GM12891 (cell line): ENCODE data around the gene ZNF438.

ENCODE experiments used
- DNase-seq: peaks from one replicate; pipeline ENCODE4 v3.0.0; 2011; ENCODE audit warnings: low spot score; ENCODE audit not compliant: insufficient read length
- FAIRE-seq: peaks from 2 replicates; lab custom pipeline; 2011; peaks lifted over from hg19 to GRCh38; lab: Jason Lieb, UNC
- PAX5 ChIP-seq: IDR thresholded peaks from 2 replicates; pipeline ENCODE4 v1.6.1; 2011; ENCODE audit warnings: low read length, moderate library complexity, mild to moderate bottlenecking; ENCODE audit not compliant: insufficient read depth, severe bottlenecking
- POLR2A ChIP-seq: IDR thresholded peaks from 2 replicates; pipeline ENCODE4 v1.6.1; 2011; ENCODE audit warnings: low read depth, low read length, control low read depth
- POLR2AphosphoS5 ChIP-seq: IDR thresholded peaks from 2 replicates; pipeline ENCODE4 v1.6.1; 2011; ENCODE audit warnings: low read depth, low read length, control low read depth
- POU2F2 ChIP-seq: IDR thresholded peaks from 2 replicates; pipeline ENCODE4 v1.6.1; 2011; ENCODE audit warnings: low read depth, mild to moderate bottlenecking, control low read depth, low read length, moderate library complexity
- SPI1 ChIP-seq: IDR thresholded peaks from 2 replicates; pipeline ENCODE4 v1.6.1; 2011; ENCODE audit warnings: low read depth, low read length, control low read depth
- TAF1 ChIP-seq: IDR thresholded peaks from 2 replicates; pipeline ENCODE4 v1.6.1; 2011; ENCODE audit warnings: low read depth, low read length, control low read depth

ZNF438 gene

DNA sequence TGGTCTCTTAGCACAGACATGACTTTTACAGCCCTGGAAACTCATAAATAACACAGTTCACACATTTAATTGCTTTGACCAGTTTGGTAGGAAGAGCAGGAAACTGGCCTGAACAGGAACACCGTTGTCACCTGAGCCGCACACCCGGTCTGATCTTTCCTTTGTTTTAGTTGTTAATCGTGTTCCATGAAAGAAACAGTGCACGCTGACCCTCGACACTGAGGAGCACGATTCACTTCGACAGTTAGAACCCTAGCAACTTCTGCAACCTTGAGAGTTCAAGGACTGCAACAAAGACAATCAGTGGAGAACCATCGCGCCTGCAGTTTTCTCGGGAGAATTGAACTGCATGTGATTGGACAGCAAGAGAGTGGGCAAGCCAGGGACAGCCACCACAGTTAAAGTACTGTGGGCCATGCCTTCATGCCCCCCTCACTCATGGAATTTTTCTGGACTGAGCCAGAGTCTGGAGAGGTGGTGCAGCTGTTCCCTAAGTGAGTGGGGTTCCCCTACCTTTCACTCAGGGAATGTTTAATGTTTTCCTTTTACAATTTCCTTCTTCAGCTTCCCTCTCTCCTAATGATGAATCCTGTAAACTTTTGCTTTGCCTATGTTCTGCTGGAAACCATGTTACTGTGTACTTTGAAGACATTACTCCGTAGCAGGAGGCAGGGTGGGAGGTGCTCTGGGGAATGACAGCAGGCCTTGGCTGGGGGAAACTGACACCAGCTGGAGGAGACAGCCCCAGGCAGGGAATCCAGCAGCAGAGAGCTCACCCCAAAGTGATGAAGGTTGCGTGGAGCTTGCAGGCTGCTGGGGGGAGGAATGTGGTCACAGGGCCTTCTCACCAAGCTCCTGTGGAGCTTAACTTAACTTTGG, 198.7 kb downstream of the ZNF438 start:
- DNase-seq = no peak
- no peak for FAIRE-seq

DNA sequence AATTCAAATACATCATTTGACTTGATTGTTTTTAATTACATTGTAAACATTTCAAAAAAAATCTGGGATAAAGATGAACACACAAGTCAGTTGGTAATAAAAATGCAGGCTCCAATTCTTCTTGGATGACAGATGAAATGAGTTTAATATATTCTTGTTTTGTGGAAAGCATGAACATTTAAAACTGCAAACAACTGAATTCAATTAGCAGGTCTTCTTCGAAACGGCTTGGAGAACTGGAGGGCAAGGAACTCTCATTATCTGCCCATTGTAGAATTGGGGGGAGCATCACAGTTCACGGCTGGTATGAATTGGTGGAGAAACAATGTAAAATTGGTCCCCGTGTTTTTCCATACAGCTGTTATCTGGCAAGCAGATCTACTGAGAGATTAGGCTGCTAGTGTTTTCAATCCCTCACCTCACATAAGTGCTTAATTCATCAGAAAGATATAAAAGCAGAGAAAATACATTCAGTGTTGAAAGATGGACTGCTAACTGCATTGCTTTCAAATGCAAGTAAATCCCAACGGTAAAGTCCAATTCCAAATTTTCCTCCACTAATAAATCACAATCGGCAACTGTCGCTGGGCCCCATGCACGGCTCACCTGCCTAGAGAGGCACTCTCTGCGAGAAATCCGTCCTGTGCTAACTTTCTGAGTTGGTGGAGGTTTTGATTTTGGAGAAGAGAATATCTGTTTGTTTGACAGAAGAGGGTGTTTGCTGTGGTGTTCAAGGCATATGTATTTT, 199.5 kb downstream of the ZNF438 start:
- DNase-seq (no peak), FAIRE-seq (no peak)
- TF ChIP-seq TAF1 (no peak), POLR2AphosphoS5 (no peak), POLR2A (no peak)

More for the DNA sequence above, 198.7 kb downstream of the ZNF438 start:
- no peak for TF ChIP-seq TAF1
- no peak for TF ChIP-seq PAX5
- no peak for TF ChIP-seq POLR2A
- no peak for TF ChIP-seq POLR2AphosphoS5

DNA sequence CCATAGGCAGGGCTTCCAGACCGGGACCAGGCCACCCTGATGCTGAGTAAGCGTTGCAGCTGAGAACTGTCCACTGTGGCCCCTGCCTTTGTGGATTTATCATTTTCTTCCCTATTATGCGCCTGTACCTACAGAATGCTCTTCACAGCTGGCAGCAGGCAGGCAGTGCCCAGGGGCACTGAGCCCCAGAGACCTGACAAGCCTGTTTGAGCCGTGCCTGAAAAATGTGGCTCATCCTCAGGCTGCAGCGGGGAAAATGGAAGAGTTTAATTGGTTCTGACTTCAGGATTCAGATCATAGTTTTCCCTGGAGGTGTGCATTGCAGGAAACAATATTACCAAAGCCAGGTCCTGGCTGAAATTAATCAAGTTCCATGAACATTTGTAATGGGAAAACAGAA, 200.2 kb downstream of the ZNF438 start:
- no peak for FAIRE-seq
- no peak for DNase-seq

DNA sequence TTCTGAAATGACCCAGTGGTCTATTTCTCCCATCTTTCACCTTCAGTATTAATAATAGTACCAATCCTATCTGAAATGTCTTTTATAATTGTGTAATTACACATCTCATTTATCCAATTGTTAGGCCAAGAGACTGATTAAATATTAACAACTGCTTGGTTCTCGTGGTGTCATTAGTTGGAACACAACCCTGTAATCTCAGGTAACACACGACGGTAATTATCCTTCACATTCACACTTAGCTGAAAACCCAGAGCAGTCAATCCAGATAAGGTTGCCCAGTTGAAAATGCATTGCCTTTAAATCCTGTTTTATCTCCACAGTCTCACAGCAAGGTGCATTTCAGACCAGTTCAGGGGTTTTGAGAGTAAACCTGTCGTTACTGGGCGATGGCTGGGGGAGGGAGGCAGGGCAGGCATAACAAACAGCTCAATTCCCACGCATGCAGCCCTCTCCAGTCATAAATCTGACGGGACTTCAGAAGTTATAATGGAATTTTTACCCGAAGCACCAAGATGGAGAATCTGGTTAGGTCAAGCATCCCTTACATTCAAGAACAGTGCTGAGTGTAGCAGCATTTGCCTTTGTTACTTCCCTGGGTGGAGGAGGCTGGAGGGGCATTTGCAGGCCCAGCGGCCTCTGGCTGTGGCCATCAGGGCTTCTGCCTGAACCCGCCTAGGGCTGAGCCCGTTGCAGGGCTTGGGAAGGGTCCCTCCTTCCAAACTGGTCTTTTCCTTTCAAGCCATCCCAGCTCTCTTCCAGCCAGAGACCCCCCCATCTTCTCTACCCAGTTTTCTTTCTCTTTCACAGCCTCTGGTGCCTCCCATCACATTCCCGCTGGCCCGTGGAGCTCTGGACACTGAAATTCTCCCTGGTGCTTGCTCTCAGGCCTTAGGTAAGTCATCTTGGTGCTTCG, 201.1 kb downstream of the ZNF438 start:
- no peak for TF ChIP-seq SPI1
- no peak for TF ChIP-seq TAF1
- no peak for TF ChIP-seq POU2F2
- no peak for TF ChIP-seq PAX5
- no peak for TF ChIP-seq POLR2AphosphoS5
- no peak for TF ChIP-seq POLR2A
- DNase-seq = no peak
- FAIRE-seq = no peak

More for the DNA sequence above, 200.2 kb downstream of the ZNF438 start:
- no peak for TF ChIP-seq POU2F2
- no peak for TF ChIP-seq TAF1
- no peak for TF ChIP-seq POLR2AphosphoS5
- no peak for TF ChIP-seq SPI1
- TF ChIP-seq POLR2A = no peak
- TF ChIP-seq PAX5 = no peak

DNA sequence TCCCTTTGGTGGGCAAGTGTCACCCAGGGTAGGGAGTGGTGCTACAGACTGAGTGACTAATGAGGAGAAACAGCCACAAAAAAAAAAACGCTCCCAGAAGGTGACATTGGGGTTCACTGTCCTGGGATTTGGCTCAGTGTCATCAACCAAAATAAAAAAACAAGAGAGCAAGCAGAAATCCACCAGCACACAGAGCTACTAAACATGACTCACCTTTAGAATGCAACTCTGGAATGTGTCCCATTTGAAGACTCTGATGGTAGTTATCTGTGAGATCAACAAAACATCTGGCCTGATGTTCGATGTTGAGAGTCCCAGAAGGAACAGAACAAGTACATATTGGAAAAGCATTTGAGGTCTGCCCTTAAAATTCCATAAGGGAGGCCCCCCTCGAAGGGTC, 201.8 kb downstream of the ZNF438 start:
- FAIRE-seq (no peak), DNase-seq (no peak)
- TF ChIP-seq TAF1 (no peak), POLR2A (no peak), POLR2AphosphoS5 (no peak), SPI1 (no peak), POU2F2 (no peak), PAX5 (no peak)

DNA sequence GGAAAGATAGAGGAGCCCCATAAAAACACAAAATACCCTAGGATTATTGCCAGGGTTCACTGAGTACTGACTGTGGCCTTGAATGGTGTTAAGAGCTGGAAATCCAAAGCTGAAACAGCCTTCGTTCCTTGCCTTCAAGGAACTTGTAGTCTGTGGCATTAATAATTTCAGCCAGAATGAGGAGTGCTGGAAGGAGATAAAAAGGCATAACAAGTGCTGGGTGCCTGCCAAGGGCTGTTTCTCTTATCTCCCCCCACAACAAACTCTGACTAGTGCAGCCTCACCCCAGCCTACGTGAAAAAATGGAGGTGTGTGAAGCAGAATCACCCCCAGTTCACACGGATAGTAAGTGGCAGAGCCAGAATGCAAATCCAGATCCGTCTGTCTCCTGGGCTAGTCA, 203.0 kb downstream of the ZNF438 start:
- DNase-seq (no peak), FAIRE-seq (no peak)
- TF ChIP-seq SPI1 (no peak), POU2F2 (no peak), POLR2A (no peak), PAX5 (no peak), TAF1 (no peak), POLR2AphosphoS5 (no peak)

DNA sequence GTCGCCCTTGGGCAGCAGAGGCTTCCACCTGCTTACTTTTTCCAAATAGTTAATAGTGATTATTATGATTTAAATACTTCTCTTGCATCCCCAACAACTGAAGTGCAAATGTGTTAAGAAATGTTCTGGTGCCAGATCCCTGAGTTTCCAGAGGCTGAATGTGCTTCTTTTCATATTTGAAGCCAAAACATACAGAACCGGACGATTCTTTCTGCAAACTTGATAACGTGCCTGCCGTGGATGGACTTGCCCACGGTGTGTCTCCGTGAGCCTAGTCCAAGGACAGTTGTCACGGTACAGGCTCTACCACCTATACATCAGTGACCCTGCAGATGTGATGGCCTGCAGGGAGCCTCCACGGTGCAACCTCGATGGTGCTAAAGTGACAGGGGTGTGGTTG, 203.5 kb downstream of the ZNF438 start:
- DNase-seq = no peak
- FAIRE-seq = no peak
- no peak for TF ChIP-seq PAX5
- no peak for TF ChIP-seq SPI1
- no peak for TF ChIP-seq POU2F2
- TF ChIP-seq POLR2AphosphoS5 = no peak
- TF ChIP-seq POLR2A = no peak
- no peak for TF ChIP-seq TAF1

DNA sequence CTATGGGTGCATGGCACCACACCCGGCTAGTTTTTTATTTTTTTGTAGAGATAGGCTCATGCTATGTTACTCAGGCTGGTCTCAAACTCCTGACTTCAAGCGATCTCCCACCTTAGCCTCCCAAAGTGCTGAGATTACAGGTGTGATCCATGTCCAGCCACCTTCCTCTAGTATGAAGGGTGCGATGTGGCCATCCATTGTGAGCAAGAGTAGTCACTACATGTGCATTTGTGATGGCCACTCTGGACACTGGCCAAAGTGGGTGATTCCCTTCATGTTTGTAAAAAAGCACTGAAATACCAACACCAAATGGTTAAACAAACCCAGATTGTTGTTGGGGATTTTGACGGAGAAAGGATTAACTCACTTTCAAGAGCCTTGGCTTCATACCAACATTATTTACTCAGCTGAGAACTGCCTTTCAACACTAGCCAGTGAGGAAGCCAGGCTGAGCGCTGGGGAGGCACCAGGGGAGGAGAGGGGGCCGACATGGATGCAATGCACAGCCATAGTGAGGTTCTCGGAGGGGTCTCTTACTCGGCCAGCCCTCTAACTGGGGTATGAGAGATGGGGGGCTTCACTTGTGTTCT, 204.0 kb downstream of the ZNF438 start:
- DNase-seq = no peak
- no peak for TF ChIP-seq PAX5
- no peak for FAIRE-seq

DNA sequence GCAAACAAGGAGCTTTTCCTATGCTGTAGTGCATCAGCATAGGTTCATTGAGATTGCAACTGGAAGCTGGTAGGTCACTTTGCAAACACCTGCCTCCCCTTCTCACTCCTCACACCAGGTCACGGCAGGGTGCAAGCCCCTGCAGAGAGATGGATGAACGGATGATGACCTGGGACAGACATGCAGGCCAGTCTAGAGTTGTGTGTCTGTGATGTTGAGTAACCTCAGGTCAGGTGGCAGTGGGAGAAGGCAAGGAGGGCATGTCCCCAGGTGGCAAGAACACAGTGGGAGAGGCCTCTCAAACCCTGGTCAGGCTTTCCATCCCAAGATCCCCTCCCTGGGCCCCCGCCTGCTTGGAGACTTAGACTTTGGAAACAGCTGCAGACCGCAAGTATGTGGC, 205.0 kb downstream of the ZNF438 start:
- no peak for TF ChIP-seq SPI1
- DNase-seq (no peak), FAIRE-seq (no peak)
